Vagina (tissue), 2 donors: Measurements from ENCODE around the gene SIRT3. TPM values are rescaled to one million over a fixed set of nuclear protein-coding genes. Genes with fewer than 3 reads are reported as not detected.
A peak's percentile ranks its signal among the peaks of the same experiment; 100 is the strongest.

ENCODE experiments used
- DNase-seq, 2 donors: peaks; one replicate each; pipeline ENCODE4 v3.0.0-alpha.2; 2017; ENCODE audit errors: extremely low spot score in 2 of 2
- H3K27ac ChIP-seq: fragments of 200-600 bp; sonication (generic); one replicate; pipeline ENCODE4 v1.5.1; 2019
- H3K27me3 ChIP-seq: fragments of 200-600 bp; sonication (generic); one replicate; pipeline ENCODE4 v1.5.1; 2019
- H3K36me3 ChIP-seq, 2 donors: fragments of 200-600 bp; sonication (generic); one replicate each; pipeline ENCODE4 v1.5.1; 2017 to 2019
- H3K4me1 ChIP-seq: fragments of 200-600 bp; sonication (generic); one replicate; pipeline ENCODE4 v1.5.1; 2019
- H3K4me3 ChIP-seq, 2 donors: fragments of 200-600 bp; sonication (generic); 1 replicate in 1 of 2; 2 replicates in 1 of 2; pipeline ENCODE4 v1.5.1; 2016 to 2019
- H3K9me3 ChIP-seq: fragments of 200-600 bp; sonication (generic); one replicate; pipeline ENCODE4 v1.5.1; 2019
- POLR2A ChIP-seq, 2 donors: fragments of 450-650 bp; IDR thresholded peaks; one replicate each; pipeline ENCODE4 v1.6.1; 2017; ENCODE audit warnings: antibody characterized with exemption in 2 of 2, mild to moderate bottlenecking in 2 of 2, moderate library complexity in 2 of 2
- POLR2AphosphoS5 ChIP-seq, 2 donors: sonication (generic); formaldehyde crosslinking; IDR thresholded peaks; one replicate each; pipeline ENCODE4 v1.9.0; 2017; ENCODE audit warnings: antibody characterized with exemption in 2 of 2, mild to moderate bottlenecking in 2 of 2, low read depth in 1 of 2; ENCODE audit not compliant: insufficient read depth in 1 of 2
- intact Hi-C: fragments of 100-400 bp; cut with DNase I; formaldehyde crosslinking; loops from one replicate; pipeline ENCODE4 v1.15.1; 2023
- total RNA-seq: library from RNA; depleted of rRNA; stranded (reverse); fragments of >200 nt; gene quantifications from one replicate; pipeline ENCODE4 v1.2.3, GENCODE V29; 2016
- TF ChIP-seq, protein P1 (sequence below), 3 experiments: fragments of 450-650 bp in 2 of 3; fragments of 200-600 bp in 1 of 3; sonication (generic) in 1 of 3; IDR thresholded peaks; one replicate each; pipeline ENCODE4 v1.5.1; 2017 to 2019; ENCODE audit warnings: antibody characterized with exemption in 3 of 3, mild to moderate bottlenecking in 2 of 3, moderate library complexity in 2 of 3

Gene SIRT3
- total RNA-seq, 1 donor from 2014 or later, result 5.6 TPM

GRCh38 chr11:211295-211694 lies 24.8 kb downstream of the SIRT3 start:
- H3K36me3 ChIP-seq, result peaks cover 0 to 62% of the 10 kb centered on the region in 2 donors
- H3K9me3 ChIP-seq, result no peaks in the 10 kb centered on the region
- intact Hi-C loops, result no loop called here
- peaks cover 31% of the 10 kb centered on the region for H3K4me1 ChIP-seq
- TF ChIP-seq POLR2A (IDR thresholded peaks at IDR 0.05) (no peak), POLR2AphosphoS5 (IDR thresholded peaks at IDR 0.05; ENCODE audit: insufficient read depth in 1 of 2, low read depth in 1 of 2) (no peak)
- TF ChIP-seq, protein P1, sequence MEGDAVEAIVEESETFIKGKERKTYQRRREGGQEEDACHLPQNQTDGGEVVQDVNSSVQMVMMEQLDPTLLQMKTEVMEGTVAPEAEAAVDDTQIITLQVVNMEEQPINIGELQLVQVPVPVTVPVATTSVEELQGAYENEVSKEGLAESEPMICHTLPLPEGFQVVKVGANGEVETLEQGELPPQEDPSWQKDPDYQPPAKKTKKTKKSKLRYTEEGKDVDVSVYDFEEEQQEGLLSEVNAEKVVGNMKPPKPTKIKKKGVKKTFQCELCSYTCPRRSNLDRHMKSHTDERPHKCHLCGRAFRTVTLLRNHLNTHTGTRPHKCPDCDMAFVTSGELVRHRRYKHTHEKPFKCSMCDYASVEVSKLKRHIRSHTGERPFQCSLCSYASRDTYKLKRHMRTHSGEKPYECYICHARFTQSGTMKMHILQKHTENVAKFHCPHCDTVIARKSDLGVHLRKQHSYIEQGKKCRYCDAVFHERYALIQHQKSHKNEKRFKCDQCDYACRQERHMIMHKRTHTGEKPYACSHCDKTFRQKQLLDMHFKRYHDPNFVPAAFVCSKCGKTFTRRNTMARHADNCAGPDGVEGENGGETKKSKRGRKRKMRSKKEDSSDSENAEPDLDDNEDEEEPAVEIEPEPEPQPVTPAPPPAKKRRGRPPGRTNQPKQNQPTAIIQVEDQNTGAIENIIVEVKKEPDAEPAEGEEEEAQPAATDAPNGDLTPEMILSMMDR (IDR thresholded peaks at IDR 0.05), result no peak
- H3K27me3 ChIP-seq, result no peaks in the 10 kb centered on the region
- no peak overlapping the region for H3K4me3 ChIP-seq
- DNase-seq, result no peak
- H3K27ac ChIP-seq, result no peak overlapping the region

DNA sequence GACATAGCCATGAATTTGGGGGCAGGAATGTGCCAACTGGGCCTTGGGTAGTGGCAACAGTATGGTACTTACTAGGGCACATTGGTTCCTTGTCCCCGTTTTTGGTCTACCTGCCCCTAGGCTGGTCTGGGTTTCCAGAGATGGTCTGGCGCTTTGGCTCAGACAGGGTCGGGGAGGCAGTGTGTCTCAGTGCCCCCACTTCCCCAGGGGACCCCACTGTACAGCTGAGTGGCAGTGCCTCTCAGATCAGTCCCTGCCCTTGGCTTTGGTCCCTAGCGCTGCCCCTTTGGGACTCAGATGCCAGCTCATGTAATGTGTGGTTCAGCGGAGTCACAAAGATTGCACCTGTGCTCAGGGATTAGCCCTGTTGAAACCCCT lies 25.4 kb downstream of the SIRT3 start:
- Histone ChIP-seq H3K27ac (no peak overlapping the region), H3K4me1 (peaks cover 36% of the 10 kb centered on the region), H3K36me3 (peaks cover 0 to 62% of the 10 kb centered on the region in 2 donors)

GRCh38 chr11:210122-210802 lies 25.9 kb downstream of the SIRT3 start:
- no peaks in the 10 kb centered on the region for H3K27me3 ChIP-seq
- no peaks in the 10 kb centered on the region for H3K9me3 ChIP-seq
- peaks cover 0 to 59% of the 10 kb centered on the region in 2 donors for H3K36me3 ChIP-seq
- intact Hi-C loops, result no loop called here
- peak overlapping the region; percentile 81 to 96 for H3K4me3 ChIP-seq
- DNase-seq, result no peak
- TF ChIP-seq, protein P1 (IDR thresholded peaks at IDR 0.05), result no peak
- TF ChIP-seq POLR2AphosphoS5 (IDR thresholded peaks at IDR 0.05; ENCODE audit: insufficient read depth in 1 of 2, low read depth in 1 of 2) (no peak), POLR2A (IDR thresholded peaks at IDR 0.05) (no peak)
- peak overlapping the region; percentile 97 for H3K27ac ChIP-seq
- H3K4me1 ChIP-seq, result peaks cover 41% of the 10 kb centered on the region

More for the DNA sequence above, 25.4 kb downstream of the SIRT3 start:
- H3K27me3 ChIP-seq, result no peaks in the 10 kb centered on the region
- no peak for TF ChIP-seq POLR2A (IDR thresholded peaks at IDR 0.05)
- TF ChIP-seq, protein P1 (IDR thresholded peaks at IDR 0.05), result no peak
- no peak for TF ChIP-seq POLR2AphosphoS5 (IDR thresholded peaks at IDR 0.05; ENCODE audit: insufficient read depth in 1 of 2, low read depth in 1 of 2)
- DNase-seq, result no peak
- no peaks in the 10 kb centered on the region for H3K9me3 ChIP-seq
- intact Hi-C loops, result no loop called here
- no peak overlapping the region for H3K4me3 ChIP-seq

DNA sequence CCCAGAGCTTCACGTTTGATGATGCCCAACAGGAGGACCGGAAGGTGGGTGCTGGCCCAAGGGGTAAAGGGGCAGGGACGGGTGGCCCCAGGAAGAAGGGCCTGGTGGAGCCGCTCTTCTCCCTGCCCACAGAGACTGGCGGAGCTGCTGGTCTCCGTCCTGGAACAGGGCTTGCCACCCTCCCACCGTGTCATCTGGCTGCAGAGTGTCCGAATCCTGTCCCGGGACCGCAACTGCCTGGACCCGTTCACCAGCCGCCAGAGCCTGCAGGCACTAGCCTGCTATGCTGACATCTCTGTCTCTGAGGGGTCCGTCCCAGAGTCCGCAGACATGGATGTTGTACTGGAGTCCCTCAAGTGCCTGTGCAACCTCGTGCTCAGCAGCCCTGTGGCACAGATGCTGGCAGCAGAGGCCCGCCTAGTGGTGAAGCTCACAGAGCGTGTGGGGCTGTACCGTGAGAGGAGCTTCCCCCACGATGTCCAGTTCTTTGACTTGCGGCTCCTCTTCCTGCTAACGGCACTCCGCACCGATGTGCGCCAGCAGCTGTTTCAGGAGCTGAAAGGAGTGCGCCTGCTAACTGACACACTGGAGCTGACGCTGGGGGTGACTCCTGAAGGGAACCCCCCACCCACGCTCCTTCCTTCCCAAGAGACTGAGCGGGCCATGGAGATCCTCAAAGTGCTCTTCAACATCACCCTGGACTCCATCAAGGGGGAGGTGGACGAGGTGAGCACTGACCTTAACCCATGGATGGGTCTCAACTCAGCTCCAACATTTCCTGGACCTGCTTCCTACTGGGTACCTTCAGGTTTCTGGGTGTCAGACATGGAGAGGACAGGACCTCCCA lies 26.6 kb downstream of the SIRT3 start:
- Histone ChIP-seq H3K27me3 (no peaks in the 10 kb centered on the region), H3K4me3 (peak overlapping the region; percentile 81 to 96), H3K27ac (peak overlapping the region; percentile 97), H3K36me3 (peaks cover 0 to 59% of the 10 kb centered on the region in 2 donors), H3K4me1 (peaks cover 49% of the 10 kb centered on the region), H3K9me3 (no peaks in the 10 kb centered on the region)
- no peak for DNase-seq
- intact Hi-C loops, result loop anchor here (5.0 kb wide), 1 partner anchor 148 kb away; no protein-coding TSS in a partner anchor
- TF ChIP-seq, protein P1 (IDR thresholded peaks at IDR 0.05), result no peak
- TF ChIP-seq POLR2A (IDR thresholded peaks at IDR 0.05) (no peak), POLR2AphosphoS5 (IDR thresholded peaks at IDR 0.05; ENCODE audit: insufficient read depth in 1 of 2, low read depth in 1 of 2) (no peak)
